A172 (cell line): ENCODE measurements around the gene PRKCA. TPM values are rescaled to one million over a fixed set of nuclear protein-coding genes. Genes with fewer than 3 reads are reported as not detected.
"Not testable (repeated sequence)": the region's sequence is repeated elsewhere in the genome, so short reads cannot be mapped to it uniquely, and the experiment has no call there.

Source experiments
- DNase-seq: peaks from one replicate; pipeline ENCODE4 v3.0.0-alpha.2; 2015; ENCODE audit warnings: low spot score
- total RNA-seq: library from RNA; depleted of rRNA; stranded (reverse); fragments of >200 nt; shearing (Covaris generic); gene quantifications from 2 replicates; pipeline ENCODE4 v1.2.3, GENCODE V29; 2014

The PRKCA gene
- total RNA-seq, 1 experiment from 2014 or later = 21.6 TPM

DNA sequence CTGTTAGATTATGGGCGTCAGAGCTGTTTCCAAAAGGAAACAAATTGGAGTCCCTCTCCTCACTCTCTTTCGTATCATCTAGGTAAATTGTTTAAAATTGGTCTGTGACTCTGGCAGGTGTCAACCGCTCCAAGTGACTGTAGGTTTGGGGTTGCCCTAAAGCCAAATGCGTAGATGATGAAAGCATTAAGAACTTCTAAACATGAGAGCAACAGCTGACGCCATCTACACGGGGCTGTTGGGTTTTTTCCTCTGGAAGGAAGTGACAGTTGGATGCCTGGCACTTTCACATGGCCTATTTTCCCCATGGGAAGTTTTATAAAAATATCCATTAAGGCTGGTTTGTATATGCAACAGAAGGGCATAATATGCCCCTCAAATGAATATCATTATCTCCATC lies 316.8 kb downstream of the PRKCA start:
- DNase-seq = no peak

DNA sequence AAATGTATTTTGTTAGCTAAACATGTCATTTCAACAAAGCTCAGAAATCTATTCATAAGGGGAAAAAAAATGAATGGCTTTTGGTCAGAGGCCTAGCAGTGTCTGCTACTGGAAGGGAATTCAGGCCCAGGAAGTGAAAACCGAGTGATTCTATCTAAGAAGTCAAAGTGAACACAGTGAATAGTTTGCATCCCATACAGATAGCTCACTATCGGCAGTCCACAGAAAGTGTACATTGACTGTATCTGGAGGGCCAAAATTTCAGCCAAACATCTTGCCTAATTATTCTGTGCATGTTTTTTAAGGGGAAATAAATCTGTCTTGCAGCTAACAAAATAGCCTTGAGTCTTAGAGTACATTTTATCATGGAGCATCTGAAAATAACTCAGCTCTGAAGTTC lies 318.1 kb downstream of the PRKCA start:
- no peak for DNase-seq

GRCh38 chr17:66624630-66625029 lies 322.2 kb downstream of the PRKCA start:
- DNase-seq = not testable (repeated sequence)

DNA sequence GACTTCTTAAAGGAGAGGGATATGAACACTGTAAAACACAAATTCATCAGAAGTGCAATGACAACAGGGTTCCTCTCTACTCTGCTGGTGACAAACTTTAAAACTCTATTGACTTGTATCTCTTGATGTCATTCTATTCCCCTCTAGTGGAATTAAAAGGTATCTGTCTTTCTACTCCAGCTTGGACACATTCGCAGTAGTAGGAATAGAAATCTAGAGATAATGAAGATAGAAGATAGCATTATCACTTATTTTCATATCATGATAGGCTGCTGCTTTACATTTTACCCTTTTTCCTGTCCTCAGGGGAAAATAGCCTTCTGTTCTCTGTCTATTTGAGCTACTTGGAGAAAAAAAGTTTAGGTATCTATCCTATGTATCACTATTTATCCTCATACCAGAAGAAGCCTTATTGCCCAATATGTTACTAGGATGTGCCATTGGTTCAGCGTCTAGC lies 322.9 kb downstream of the PRKCA start:
- peak; percentile 44 for DNase-seq

GRCh38 chr17:66627985-66628384 lies 325.6 kb downstream of the PRKCA start:
- no peak for DNase-seq

GRCh38 chr17:66629762-66630161 lies 327.3 kb downstream of the PRKCA start:
- DNase-seq = no peak

DNA sequence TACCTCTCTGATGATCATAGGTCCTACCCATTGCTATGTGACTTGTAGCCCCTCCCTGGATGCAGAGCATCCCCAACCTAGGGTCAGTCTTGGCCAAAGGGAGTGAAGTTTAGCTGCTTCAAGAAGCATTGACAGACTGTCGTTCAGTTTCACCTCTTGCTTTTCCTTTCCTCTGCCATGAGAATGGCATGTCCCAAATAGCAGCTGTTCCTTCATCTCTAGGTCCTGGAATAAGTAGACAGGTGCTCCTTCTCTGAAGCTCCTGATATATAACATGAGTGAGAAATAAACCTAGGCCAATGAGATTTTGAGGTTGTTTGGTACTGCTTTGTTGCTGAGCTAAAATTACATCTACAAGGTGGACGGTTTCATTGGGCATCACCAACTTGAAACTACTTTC lies 328.0 kb downstream of the PRKCA start:
- no peak for DNase-seq

DNA sequence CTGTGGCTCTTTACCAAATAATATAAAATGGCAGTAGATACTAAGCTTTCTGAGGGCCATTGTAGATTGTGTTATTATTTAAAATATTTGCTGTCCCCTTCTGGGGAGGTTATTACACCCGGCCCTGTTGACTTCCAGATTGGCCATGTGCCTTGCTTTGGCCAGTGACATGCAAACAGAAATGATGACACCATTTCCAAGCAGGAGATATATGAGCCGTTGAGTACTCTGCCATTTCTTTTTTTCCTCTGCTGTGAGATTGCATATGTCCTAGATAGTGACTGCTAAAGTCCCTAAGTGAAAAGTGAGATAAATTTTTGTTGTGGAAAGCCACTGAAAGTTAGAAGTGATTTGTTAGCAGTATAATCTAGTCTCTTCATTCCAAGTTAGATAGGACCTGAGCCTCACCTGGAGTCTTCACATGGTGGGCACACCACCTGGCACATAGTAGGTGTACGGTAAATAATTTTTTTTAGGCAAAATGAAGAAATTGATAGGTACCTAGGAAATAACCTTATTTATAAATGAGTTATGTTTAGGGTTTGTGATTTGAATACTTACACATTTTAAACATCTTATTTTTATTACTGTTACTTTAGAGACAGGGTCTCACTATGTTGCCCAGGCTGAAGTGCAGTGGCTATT lies 328.5 kb downstream of the PRKCA start:
- no peak for DNase-seq

- no peak for DNase-seq
These were observed 330.3 kb downstream of the PRKCA start for GRCh38 chr17:66632731-66633130.

DNA sequence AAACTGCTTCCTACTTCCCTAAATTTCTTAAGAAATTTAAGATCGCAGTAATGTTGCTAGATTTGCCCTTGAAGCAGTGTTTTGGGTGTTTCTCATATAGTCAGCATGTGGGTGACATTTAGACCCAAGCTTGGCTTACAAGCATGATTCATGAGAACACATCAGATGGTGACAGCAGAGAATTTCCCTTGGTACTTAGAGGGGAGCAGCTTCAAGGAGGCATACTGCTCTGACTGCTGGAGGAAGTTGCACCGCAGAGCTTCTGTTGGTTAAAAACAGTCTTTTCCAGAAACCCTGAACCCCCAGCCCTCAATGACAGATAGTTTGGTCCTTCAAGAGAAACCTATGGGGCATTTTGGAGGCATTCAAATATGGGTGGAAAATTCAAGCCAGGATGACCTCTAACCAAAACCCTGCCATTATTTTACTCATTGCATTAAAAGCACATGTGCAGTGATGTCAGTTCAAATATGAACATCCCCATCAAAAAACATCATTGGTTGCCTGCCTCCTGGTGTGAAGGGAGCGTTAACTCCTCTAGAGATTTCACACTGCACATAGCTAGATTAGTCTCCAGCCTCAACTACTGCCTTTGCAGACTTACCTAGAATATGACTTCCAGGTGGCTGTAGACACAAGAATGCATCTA lies 331.0 kb downstream of the PRKCA start:
- peak; percentile 41 for DNase-seq

- DNase-seq = no peak
These were observed 331.8 kb downstream of the PRKCA start for GRCh38 chr17:66634193-66634592.

DNA sequence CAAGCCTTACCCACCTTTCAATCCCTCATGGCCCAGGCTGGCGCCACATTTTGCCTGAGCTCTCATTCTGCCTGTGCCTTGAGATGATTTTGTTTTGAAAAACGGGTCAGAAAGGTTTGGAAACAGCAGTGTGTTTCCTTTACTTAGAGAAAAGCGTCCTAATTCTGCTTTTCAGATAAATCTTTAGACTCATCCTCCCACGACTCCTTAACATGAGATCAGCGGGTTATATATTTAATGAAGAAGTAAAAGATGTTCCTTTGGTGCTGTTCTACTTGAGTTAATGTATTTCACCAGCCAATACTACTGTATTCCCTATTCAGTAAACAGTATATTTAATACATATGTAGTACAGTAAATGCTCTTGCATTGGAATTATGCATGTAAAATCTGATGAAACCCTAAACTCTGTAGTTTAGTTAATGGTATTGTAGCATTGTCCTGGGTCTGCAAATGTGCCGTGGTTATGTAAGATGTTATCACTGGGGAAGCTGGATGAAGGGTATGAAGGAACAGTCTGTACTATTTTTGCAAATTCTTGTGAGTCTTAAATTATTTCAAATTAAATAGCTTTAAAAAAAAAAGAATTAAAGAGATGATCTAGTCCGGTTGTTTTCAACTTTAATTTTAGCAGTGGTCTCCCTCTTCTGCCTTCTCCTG lies 333.1 kb downstream of the PRKCA start:
- no peak for DNase-seq

DNA sequence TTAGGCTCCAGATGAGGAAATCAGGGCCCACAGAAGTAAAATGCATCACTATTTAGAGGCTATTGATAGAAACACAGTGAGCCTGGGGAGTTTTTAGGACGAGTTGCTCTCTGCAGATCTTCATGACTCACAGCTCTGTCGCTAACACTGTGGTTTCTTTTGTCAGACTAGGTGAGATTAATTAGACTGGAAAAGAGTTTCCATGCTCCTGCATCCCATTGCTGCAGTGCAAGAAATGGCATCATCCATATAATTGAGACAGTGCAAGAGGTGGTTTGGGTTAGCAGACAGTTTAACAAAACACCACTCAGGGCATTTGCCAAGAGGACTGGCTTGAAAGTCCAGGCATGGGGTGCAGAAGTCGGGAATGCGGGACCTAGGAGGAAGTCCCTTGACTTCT lies 333.7 kb downstream of the PRKCA start:
- peak; percentile 96 for DNase-seq

DNA sequence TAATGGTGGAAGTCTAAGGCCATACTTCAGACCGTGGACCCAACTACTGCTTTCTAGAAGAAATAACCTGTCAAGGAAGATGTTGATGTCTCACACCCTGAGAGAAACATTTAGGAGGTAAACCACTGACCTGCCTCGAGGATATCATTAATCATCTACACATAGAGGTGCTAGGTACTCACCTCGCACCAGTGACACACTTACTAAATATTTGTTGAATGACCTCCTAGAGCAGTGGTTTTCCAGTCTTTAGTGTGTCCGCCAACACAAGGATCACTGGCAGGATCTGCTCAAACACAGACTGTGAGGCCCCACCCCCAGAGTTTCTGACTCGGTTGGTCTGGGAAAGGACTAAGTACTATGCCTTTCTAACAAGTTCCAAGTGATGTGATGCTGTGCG lies 335.1 kb downstream of the PRKCA start:
- DNase-seq = peak; percentile 24

- no peak for DNase-seq
These were observed 336.5 kb downstream of the PRKCA start for GRCh38 chr17:66638707-66639479.

DNA sequence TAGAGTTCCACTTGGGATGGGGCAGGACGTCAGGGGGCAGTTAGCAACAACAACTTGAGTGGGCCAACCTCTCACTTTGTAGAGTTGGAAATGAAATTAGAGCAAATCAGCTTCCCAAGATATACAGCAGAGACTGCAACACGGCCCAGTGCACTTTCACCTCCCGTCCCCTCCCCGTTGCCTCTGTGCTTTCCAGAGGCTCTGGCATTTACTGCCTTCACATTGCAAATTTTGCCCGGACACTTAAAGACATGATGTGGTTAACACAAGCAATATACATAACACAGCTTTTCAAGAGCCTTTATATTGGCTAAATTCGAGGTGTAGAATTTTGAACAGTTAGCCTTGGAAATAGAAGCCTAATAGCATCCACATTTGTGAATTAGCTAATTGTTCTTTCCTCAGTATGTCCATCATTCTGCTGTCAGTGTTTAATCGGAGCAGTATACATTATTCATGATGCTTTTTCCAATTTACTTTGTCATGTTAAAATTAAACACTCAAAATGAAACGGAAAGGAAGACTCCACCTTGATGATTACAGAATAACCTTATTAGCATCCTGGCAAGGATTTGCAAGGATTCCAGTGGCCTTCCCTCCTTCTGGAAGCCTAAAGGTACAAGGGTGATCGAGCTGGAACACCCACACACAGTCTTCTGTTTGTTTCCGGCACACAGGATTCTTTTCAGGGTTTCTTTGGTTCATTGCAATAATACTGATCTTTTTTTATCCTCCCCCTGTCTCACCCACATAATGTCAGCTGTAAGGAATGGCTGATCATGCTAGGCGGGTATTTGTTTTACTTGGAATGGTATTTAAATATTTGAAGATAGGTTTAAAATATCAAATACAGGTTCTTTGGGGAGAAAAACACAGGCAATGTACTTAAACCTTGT lies 341.6 kb downstream of the PRKCA start:
- no peak for DNase-seq

GRCh38 chr17:66645259-66645658 lies 342.8 kb downstream of the PRKCA start:
- DNase-seq = no peak

DNA sequence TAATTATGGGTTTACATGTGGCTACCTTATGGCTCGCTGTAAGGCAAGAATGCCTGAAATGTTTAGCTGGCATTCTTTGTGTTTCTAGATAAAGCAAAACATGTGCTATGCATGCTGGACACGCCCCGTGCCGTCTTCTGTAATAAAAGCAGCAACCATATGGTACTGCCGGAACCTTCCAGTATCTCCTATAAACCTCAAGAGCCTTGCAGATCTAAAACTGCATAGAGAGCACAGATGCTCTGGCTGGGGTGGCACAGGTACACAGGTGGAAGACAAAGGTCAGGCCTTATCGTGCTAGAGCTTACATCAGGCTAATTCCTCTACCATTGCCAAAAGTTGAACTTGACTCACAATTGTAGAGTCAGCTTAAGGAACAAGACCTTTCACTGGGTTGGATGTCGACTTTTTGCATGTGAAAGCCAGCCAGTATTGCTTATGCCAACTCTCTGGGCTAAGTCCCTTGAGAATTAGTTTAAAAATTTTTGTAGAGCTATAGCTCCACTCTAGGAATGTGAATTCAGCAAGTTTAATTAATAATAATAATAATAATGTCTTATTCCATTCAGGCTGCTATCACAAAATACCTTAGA lies 345.1 kb downstream of the PRKCA start:
- no peak for DNase-seq

DNA sequence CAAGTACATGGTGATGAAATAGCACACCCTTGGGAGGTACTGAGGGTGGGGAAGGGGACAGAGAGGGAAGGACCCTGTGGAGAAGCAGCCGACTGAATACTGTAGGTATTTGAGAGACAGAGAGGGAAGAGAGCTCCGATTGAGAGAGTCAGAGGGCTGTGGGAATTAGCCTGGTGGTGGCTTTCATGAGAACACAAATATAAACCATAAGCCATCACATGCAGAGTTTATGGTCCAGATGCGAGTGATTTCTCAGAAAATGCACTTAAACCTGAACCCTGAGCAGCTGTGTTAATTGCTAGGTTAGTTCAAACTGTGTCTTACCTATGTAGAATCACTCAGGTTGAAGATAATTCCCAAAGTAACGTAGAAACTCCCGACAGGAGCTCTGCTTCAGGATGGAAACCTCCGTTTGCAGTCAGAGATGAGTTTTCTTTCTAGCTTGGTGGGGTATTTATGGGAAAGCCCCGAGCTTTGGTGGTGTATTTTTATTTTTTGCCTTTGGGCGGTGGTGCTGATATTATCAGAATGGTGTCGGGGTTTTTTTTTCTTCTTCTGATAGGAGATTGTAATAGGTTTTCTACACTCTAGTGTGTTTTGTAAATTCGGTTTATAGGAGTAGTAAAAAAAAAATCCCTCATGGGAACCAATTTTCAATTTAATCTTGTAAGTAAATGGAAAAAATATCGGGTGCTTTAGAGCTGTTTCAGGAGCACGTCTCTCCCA lies 347.6 kb downstream of the PRKCA start:
- no peak for DNase-seq

DNA sequence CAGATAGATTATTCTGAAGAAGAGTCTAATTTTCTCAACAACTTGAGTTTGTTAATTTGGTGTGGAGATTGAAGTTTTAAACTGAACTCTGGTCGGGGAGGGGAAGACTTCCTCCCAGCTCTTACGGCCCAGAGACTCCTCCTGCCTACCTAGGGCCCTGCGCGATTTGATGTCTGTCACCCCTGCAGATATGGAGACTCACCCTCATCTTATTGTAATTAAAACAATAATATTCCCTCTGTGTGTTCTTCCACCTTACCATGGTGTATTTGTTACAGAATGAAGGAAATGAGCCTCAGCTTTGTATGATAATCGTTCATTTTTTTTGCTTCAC lies 348.1 kb downstream of the PRKCA start:
- no peak for DNase-seq
